ENCODE data around the gene RHEX. TPM values are rescaled to one million over a fixed set of nuclear protein-coding genes. Genes with fewer than 3 reads are reported as not detected.

RHEX gene
- polyA plus RNA-seq, 2 of the 4 experiments (the other 2 are of a cell fraction): not detected

- POLR2A ChIA-PET: no interaction called here
- FAIRE-seq: no peak
- CTCF ChIA-PET: interaction anchor here (1.0 to 21.8 kb wide), 5 partner anchors 8 to 116 kb away, joined by 3 to 325 read pairs (median 6); partner anchors contain the start of gene CTSE
- no peaks in the 10 kb centered on the region for H3K9me3 ChIP-seq
- H3K4me2 ChIP-seq: no peak overlapping the region
- ATAC-seq: no peak
- H3K27ac ChIP-seq: no peak overlapping the region
- WGBS (ENCODE audit: missing lambda C conversion rate): 64% methylated on average over 9 of the region's 9 CpGs
- DNase-seq (ENCODE audit: low read depth in 1 of 2, low spot score in 1 of 2): no peak
- TF ChIP-seq NR3C1 (IDR thresholded peaks at IDR 0.05) (no peak), BHLHE40 (IDR thresholded peaks at IDR 0.05; ENCODE audit: low read depth, low read length) (no peak), CBX2 (IDR thresholded peaks at IDR 0.05; ENCODE audit: borderline replicate concordance, low read depth) (no peak), MYC (IDR thresholded peaks at IDR 0.05; ENCODE audit: borderline replicate concordance, low read length) (no peak), FOXS1 (CRISPR knock-in tag; IDR thresholded peaks at IDR 0.05) (no peak), CTCF (IDR thresholded peaks at IDR 0.05) (no peak), FOSL2 (IDR thresholded peaks at IDR 0.05) (no peak), FOSL2 (CRISPR knock-in tag; IDR thresholded peaks at IDR 0.05) (no peak), NFE2L2 (conservative IDR thresholded peaks at IDR 0.05; ENCODE audit: low read length) (no peak)
- TF ChIP-seq, protein P1, sequence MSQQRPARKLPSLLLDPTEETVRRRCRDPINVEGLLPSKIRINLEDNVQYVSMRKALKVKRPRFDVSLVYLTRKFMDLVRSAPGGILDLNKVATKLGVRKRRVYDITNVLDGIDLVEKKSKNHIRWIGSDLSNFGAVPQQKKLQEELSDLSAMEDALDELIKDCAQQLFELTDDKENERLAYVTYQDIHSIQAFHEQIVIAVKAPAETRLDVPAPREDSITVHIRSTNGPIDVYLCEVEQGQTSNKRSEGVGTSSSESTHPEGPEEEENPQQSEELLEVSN (IDR thresholded peaks at IDR 0.05; ENCODE audit: borderline replicate concordance, low read depth): no peak
- no peaks in the 10 kb centered on the region for H3K4me1 ChIP-seq
- no peak overlapping the region for H3K4me3 ChIP-seq
Observed at GRCh38 chr1:206098242-206098919, 45.4 kb downstream of the RHEX start.

DNA sequence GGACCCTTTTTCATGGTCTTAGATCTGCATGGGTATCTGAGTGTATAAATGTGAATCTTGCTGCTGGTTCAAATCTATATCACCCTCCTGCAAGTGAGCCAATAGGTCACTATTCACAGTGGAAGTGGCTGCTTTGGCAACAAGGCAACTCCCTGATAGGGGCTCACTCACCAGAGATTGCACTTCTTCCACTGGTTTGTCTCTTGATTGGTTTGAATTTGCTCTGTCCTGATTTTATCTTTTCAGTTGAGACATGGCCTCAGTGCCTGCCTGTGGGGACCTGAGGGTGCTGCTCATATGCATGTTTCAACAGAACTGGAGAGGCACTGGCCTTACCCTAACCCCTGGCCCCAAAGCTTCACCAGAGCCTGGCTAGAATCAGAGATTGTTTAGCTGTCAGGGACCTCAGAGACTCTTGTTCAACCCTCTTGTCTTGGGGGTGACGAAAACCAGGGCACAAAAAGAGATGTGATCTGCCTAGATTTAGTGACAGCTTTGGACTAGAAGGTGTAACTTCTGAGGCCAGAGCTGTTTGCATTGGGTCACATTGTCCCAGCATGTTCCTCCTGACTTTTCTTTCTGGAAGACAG, 47.3 kb downstream of the RHEX start:
- Histone ChIP-seq H3K4me1 (no peaks in the 10 kb centered on the region), H3K4me2 (no peak overlapping the region), H3K4me3 (no peak overlapping the region), H3K9me3 (no peaks in the 10 kb centered on the region), H3K27ac (no peak overlapping the region)
- ChIA-PET POLR2A (no interaction called here), CTCF (interaction anchor here (1.2 to 21.8 kb wide), 4 partner anchors 68 to 308 kb away, joined by 3 to 325 read pairs (median 74); no protein-coding TSS in a partner anchor)
- no peak for FAIRE-seq
- no peak for ATAC-seq
- WGBS (ENCODE audit: missing lambda C conversion rate): 54% methylated on average over 1 of the region's 1 CpG
- no peak for DNase-seq (ENCODE audit: low read depth in 1 of 2, low spot score in 1 of 2)
- TF ChIP-seq MYC (IDR thresholded peaks at IDR 0.05; ENCODE audit: borderline replicate concordance, low read length) (no peak), PBX3 (IDR thresholded peaks at IDR 0.05) (no peak), NPAS2 (CRISPR knock-in tag; IDR thresholded peaks at IDR 0.05; ENCODE audit: borderline replicate concordance) (no peak), HDAC2 (IDR thresholded peaks at IDR 0.05) (no peak), ZNF302 (CRISPR knock-in tag; IDR thresholded peaks at IDR 0.05) (no peak), EP300 (IDR thresholded peaks at IDR 0.05) (no peak), BCL3 (IDR thresholded peaks at IDR 0.05) (no peak), JUNB (IDR thresholded peaks at IDR 0.05) (no peak), CEBPB (IDR thresholded peaks at IDR 0.05) (no peak), MAZ (IDR thresholded peaks at IDR 0.05; ENCODE audit: borderline replicate concordance, low read depth, low read length) (no peak), CHD2 (IDR thresholded peaks at IDR 0.05; ENCODE audit: low read length, partially characterized antibody) (no peak), HOXA7 (CRISPR knock-in tag; IDR thresholded peaks at IDR 0.05) (no peak), HOXB13 (CRISPR knock-in tag; IDR thresholded peaks at IDR 0.05; ENCODE audit: low read depth) (no peak), ZC3H11A (IDR thresholded peaks at IDR 0.05) (no peak), RCOR1 (IDR thresholded peaks at IDR 0.05; ENCODE audit: low read depth, low read length) (no peak)
- TF ChIP-seq, protein P2, sequence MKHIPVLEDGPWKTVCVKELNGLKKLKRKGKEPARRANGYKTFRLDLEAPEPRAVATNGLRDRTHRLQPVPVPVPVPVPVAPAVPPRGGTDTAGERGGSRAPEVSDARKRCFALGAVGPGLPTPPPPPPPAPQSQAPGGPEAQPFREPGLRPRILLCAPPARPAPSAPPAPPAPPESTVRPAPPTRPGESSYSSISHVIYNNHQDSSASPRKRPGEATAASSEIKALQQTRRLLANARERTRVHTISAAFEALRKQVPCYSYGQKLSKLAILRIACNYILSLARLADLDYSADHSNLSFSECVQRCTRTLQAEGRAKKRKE (CRISPR knock-in tag; IDR thresholded peaks at IDR 0.05; ENCODE audit: low read depth): no peak
- TF ChIP-seq, protein P3, sequence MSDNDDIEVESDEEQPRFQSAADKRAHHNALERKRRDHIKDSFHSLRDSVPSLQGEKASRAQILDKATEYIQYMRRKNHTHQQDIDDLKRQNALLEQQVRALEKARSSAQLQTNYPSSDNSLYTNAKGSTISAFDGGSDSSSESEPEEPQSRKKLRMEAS (IDR thresholded peaks at IDR 0.05): no peak
- TF ChIP-seq, protein P4, sequence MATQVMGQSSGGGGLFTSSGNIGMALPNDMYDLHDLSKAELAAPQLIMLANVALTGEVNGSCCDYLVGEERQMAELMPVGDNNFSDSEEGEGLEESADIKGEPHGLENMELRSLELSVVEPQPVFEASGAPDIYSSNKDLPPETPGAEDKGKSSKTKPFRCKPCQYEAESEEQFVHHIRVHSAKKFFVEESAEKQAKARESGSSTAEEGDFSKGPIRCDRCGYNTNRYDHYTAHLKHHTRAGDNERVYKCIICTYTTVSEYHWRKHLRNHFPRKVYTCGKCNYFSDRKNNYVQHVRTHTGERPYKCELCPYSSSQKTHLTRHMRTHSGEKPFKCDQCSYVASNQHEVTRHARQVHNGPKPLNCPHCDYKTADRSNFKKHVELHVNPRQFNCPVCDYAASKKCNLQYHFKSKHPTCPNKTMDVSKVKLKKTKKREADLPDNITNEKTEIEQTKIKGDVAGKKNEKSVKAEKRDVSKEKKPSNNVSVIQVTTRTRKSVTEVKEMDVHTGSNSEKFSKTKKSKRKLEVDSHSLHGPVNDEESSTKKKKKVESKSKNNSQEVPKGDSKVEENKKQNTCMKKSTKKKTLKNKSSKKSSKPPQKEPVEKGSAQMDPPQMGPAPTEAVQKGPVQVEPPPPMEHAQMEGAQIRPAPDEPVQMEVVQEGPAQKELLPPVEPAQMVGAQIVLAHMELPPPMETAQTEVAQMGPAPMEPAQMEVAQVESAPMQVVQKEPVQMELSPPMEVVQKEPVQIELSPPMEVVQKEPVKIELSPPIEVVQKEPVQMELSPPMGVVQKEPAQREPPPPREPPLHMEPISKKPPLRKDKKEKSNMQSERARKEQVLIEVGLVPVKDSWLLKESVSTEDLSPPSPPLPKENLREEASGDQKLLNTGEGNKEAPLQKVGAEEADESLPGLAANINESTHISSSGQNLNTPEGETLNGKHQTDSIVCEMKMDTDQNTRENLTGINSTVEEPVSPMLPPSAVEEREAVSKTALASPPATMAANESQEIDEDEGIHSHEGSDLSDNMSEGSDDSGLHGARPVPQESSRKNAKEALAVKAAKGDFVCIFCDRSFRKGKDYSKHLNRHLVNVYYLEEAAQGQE (IDR thresholded peaks at IDR 0.05): no peak

Measured in A549 (cell line).